Glutamatergic neuron (in vitro differentiated cells): ENCODE measurements around the gene NRXN3. TPM values are rescaled to one million over a fixed set of nuclear protein-coding genes. Genes with fewer than 3 reads are reported as not detected.
"Not testable (repeated sequence)": the region's sequence is repeated elsewhere in the genome, so short reads cannot be mapped to it uniquely, and the experiment has no call there.

Experiments
- DNase-seq: peaks from one replicate; pipeline ENCODE4 v3.0.0; 2022
- H3K27ac Mint-ChIP-seq: one replicate; pipeline ENCODE4 v1.8.0; 2020; ENCODE audit warnings: mild to moderate bottlenecking, mixed read lengths, inconsistent platforms; ENCODE audit not compliant: unreplicated experiment
- H3K27me3 Mint-ChIP-seq: one replicate; pipeline ENCODE4 v1.8.0; 2020; ENCODE audit warnings: mild to moderate bottlenecking, moderate library complexity, mixed read lengths, inconsistent platforms; ENCODE audit not compliant: unreplicated experiment
- H3K36me3 Mint-ChIP-seq: one replicate; pipeline ENCODE4 v1.8.0; 2020; ENCODE audit warnings: mild to moderate bottlenecking, mixed read lengths, inconsistent platforms; ENCODE audit not compliant: unreplicated experiment
- H3K4me1 Mint-ChIP-seq: one replicate; pipeline ENCODE4 v1.8.0; 2020; ENCODE audit warnings: mild to moderate bottlenecking, low read depth, mixed read lengths, inconsistent platforms; ENCODE audit not compliant: unreplicated experiment
- H3K4me3 Mint-ChIP-seq: one replicate; pipeline ENCODE4 v1.8.0; 2020; ENCODE audit warnings: mild to moderate bottlenecking, mixed read lengths, inconsistent platforms; ENCODE audit not compliant: unreplicated experiment
- H3K9me3 Mint-ChIP-seq: one replicate; pipeline ENCODE4 v1.8.0; 2020; ENCODE audit warnings: mild to moderate bottlenecking, moderate library complexity, mixed read lengths, inconsistent platforms; ENCODE audit not compliant: unreplicated experiment
- total RNA-seq: library from RNA; stranded (reverse); fragmentation: NEBNext Ultra II Directional; extraction: Animal tissue kit (Norgen Biotek cat#: 25700); gene quantifications from one replicate; pipeline ENCODE4 v1.2.1, GENCODE V29; 2021; ENCODE audit not compliant: unreplicated experiment
- TF ChIP-seq, protein P1 (sequence below): fragments of 200-600 bp; sonication (generic); IDR thresholded peaks from one replicate; pipeline ENCODE4 v1.5.0; 2021; ENCODE audit not compliant: partially characterized antibody, unreplicated experiment

Gene NRXN3
- total RNA-seq, 1 donor from 2014 or later: 1.2 TPM

DNA sequence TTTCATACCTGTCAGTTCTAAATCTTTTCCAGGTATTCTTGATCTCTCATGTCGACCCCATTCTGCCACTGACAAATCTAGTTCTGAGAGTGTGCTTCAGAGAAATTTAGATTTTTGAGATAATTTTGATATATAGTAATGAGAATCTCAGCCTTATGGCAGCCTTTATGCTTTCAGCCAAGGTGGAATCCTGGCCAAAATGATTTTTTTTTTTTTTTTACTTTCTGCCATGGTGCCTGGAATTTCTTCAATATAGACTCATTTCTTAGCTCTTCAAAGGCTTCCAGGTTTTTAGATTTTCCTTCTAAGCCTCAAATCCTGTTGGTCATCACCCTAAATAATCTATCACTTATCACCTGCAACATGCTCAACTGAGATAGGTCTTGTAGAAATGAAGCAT is 926.6 kb downstream of the NRXN3 start:
- Mint-ChIP-seq H3K27ac (no peak overlapping the region), H3K36me3 (no peaks in the 10 kb centered on the region), H3K9me3 (peaks cover 2% of the 10 kb centered on the region), H3K27me3 (peaks cover 2% of the 10 kb centered on the region), H3K4me3 (no peak overlapping the region), H3K4me1 (peaks cover 4% of the 10 kb centered on the region)
- DNase-seq: no peak
- TF ChIP-seq, protein P1, sequence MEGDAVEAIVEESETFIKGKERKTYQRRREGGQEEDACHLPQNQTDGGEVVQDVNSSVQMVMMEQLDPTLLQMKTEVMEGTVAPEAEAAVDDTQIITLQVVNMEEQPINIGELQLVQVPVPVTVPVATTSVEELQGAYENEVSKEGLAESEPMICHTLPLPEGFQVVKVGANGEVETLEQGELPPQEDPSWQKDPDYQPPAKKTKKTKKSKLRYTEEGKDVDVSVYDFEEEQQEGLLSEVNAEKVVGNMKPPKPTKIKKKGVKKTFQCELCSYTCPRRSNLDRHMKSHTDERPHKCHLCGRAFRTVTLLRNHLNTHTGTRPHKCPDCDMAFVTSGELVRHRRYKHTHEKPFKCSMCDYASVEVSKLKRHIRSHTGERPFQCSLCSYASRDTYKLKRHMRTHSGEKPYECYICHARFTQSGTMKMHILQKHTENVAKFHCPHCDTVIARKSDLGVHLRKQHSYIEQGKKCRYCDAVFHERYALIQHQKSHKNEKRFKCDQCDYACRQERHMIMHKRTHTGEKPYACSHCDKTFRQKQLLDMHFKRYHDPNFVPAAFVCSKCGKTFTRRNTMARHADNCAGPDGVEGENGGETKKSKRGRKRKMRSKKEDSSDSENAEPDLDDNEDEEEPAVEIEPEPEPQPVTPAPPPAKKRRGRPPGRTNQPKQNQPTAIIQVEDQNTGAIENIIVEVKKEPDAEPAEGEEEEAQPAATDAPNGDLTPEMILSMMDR: no peak

DNA sequence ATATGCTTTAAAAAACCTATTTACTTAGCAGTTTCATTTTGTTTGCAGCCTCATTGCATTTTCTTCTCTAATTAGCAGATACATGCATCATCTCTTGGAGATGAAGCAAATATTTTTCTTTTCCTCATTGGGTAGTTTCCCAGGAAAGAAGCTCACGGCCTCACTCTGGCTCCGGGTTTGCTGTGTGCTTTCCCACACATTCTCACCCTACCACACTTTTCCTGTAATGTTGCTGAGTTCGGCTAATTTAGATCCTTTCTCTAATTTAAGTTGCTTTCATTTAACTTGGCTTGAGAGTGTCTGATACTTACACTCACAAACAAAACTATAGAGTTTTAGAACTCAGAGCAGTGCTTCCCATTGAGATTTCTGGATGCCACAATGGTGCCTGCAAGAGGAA is 928.2 kb downstream of the NRXN3 start:
- peaks cover 2% of the 10 kb centered on the region for H3K9me3 Mint-ChIP-seq
- H3K4me3 Mint-ChIP-seq: no peak overlapping the region
- no peaks in the 10 kb centered on the region for H3K36me3 Mint-ChIP-seq
- TF ChIP-seq, protein P1: no peak
- DNase-seq: no peak
- peaks cover 2% of the 10 kb centered on the region for H3K27me3 Mint-ChIP-seq
- no peak overlapping the region for H3K27ac Mint-ChIP-seq
- peaks cover 4% of the 10 kb centered on the region for H3K4me1 Mint-ChIP-seq

DNA sequence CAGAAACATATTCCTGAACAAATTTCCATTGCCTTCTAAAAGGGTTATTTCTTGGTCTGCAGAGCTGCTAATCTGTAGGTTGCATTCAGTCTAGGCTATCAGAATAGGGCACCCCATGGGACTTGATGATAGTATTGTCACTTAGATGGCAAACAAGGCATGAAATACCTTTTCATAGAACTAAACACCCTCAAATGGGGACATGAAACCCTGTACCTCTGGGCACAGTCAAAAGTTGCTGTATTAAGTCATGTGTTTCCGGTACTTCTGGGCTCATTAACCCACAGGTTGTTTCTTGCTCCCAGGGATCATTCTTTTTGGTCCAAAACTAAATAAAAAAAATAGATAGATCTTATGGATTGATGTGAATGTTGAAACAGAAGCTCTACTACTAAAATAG is 930.4 kb downstream of the NRXN3 start:
- no peak for DNase-seq
- no peaks in the 10 kb centered on the region for H3K27me3 Mint-ChIP-seq
- TF ChIP-seq, protein P1: no peak
- no peaks in the 10 kb centered on the region for H3K36me3 Mint-ChIP-seq
- no peak overlapping the region for H3K27ac Mint-ChIP-seq
- no peak overlapping the region for H3K4me3 Mint-ChIP-seq
- no peaks in the 10 kb centered on the region for H3K9me3 Mint-ChIP-seq
- no peaks in the 10 kb centered on the region for H3K4me1 Mint-ChIP-seq

DNA sequence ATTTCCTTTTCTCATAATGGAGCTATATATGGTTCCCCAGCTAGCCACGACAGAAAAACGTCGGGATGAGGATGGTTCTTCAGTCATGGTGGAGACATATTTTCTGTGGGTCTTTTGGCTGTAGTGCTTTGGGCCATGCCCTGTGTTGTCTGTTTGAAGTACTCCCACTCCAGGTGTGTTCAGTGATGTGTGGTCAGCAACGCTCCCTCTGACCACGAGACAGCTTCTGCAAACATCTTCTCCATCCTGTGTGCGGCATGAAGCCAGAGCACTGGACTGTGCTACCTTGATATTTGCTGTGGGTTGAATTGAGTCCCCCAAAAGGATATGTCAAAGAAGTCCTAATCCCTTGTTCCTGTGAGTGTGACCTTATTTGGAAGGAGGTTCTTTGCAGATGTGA is 931.2 kb downstream of the NRXN3 start:
- no peaks in the 10 kb centered on the region for H3K27me3 Mint-ChIP-seq
- H3K4me3 Mint-ChIP-seq: no peak overlapping the region
- H3K36me3 Mint-ChIP-seq: no peaks in the 10 kb centered on the region
- H3K27ac Mint-ChIP-seq: no peak overlapping the region
- no peaks in the 10 kb centered on the region for H3K4me1 Mint-ChIP-seq
- no peak for DNase-seq
- H3K9me3 Mint-ChIP-seq: no peaks in the 10 kb centered on the region
- TF ChIP-seq, protein P1: no peak

DNA sequence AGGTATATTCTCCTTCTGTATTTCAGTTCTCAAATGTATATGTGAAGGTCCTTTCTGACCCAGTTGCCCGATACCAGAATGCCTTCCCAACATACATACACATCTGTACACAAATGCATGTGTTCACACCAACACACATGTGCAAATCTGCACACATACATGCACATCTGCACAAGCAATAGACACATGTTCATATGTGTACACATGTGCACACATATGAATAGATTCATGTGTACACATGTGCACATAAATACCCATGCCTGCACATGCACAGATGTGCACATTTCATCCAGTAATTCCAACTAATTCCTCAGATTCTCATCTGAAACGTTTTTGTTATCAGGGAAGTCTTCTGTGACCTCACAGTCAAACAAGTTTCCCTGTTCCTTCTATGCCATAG is 933.6 kb downstream of the NRXN3 start:
- H3K4me3 Mint-ChIP-seq: no peak overlapping the region
- TF ChIP-seq, protein P1: no peak
- no peak for DNase-seq
- H3K9me3 Mint-ChIP-seq: no peaks in the 10 kb centered on the region
- H3K4me1 Mint-ChIP-seq: no peaks in the 10 kb centered on the region
- H3K27ac Mint-ChIP-seq: no peak overlapping the region
- no peaks in the 10 kb centered on the region for H3K27me3 Mint-ChIP-seq
- no peaks in the 10 kb centered on the region for H3K36me3 Mint-ChIP-seq

DNA sequence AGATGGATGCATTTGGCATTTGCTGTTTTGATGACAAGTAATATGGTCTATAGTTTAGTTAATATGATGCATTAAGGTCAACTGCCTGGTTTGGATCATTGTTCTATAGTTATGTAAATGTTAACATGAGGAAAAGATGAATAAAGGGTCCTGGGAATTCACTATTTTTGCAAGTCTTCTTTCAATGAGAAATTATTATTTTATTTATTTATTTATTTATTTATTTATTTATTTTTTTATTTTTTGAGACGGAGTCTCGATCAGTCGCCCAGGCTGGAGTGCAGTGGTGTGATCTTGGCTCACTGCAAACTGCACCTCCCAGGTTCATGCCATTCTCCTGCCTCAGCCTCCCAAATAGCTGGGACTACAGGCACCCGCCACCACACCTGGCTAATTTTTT is 940.4 kb downstream of the NRXN3 start:
- H3K27me3 Mint-ChIP-seq, DNase-seq: not testable (repeated sequence)

More for the DNA sequence above, 940.4 kb downstream of the NRXN3 start:
- not testable (repeated sequence) for H3K36me3 Mint-ChIP-seq, H3K4me3 Mint-ChIP-seq, H3K27ac Mint-ChIP-seq, H3K4me1 Mint-ChIP-seq, H3K9me3 Mint-ChIP-seq
